GM23338 (cell line): ENCODE data around the gene AKNA. TPM values are rescaled to one million over a fixed set of nuclear protein-coding genes. Genes with fewer than 3 reads are reported as not detected.

ENCODE experiments used
- ATAC-seq: fragments of 200-7000 bp; cut with Tn5 transposase; 3 replicates; pipeline ENCODE4 v1.9.1; 2020
- DNase-seq: peaks from one replicate; pipeline ENCODE4 v3.0.0-alpha.2; 2015; ENCODE audit warnings: low spot score
- H2AFZ ChIP-seq: fragments of 200-600 bp; sonication (generic); 2 replicates; pipeline ENCODE4 v1.8.0; 2016; ENCODE audit warnings: antibody characterized with exemption, mild to moderate bottlenecking, moderate library complexity
- H3F3A ChIP-seq: fragments of 200-600 bp; sonication (generic); replicated peaks from 2 replicates; pipeline ENCODE4 v1.8.0; 2017; ENCODE audit warnings: antibody characterized with exemption, mixed run types, low read depth
- H3K27ac ChIP-seq: fragments of 200-600 bp; sonication (generic); 2 replicates; pipeline ENCODE4 v1.6.1; 2016; ENCODE audit warnings: low read depth
- H3K27me3 ChIP-seq: fragments of 200-600 bp; sonication (generic); 2 replicates; pipeline ENCODE4 v1.8.0; 2016; ENCODE audit warnings: mild to moderate bottlenecking, mixed run types, moderate library complexity; ENCODE audit not compliant: insufficient read depth
- H3K36me3 ChIP-seq: fragments of 200-600 bp; sonication (generic); 2 replicates; pipeline ENCODE4 v1.8.0; 2016; ENCODE audit warnings: mild to moderate bottlenecking; ENCODE audit not compliant: insufficient read depth
- H3K4me1 ChIP-seq: fragments of 200-600 bp; sonication (generic); 2 replicates; pipeline ENCODE4 v1.8.0; 2016; ENCODE audit warnings: mild to moderate bottlenecking, moderate library complexity; ENCODE audit not compliant: insufficient read depth
- H3K4me2 ChIP-seq: fragments of 200-600 bp; sonication (generic); 2 replicates; pipeline ENCODE4 v1.7.1; 2017; ENCODE audit warnings: mixed run types
- H3K4me3 ChIP-seq: fragments of 200-600 bp; sonication (generic); 2 replicates; pipeline ENCODE4 v1.6.1; 2016; ENCODE audit warnings: mixed run types
- H3K79me2 ChIP-seq: fragments of 200-600 bp; sonication (generic); replicated peaks from 2 replicates; pipeline ENCODE4 v1.8.0; 2017; ENCODE audit warnings: mild to moderate bottlenecking; ENCODE audit not compliant: insufficient read depth
- H3K9me2 ChIP-seq: fragments of 200-600 bp; sonication (generic); 2 replicates; pipeline ENCODE4 v1.8.0; 2017; ENCODE audit not compliant: insufficient read depth
- H4K20me1 ChIP-seq: fragments of 200-600 bp; sonication (generic); replicated peaks from 2 replicates; pipeline ENCODE4 v1.8.0; 2017; ENCODE audit warnings: mild to moderate bottlenecking; ENCODE audit not compliant: insufficient read depth
- H3K27ac Mint-ChIP-seq: 2 replicates; pipeline ENCODE4 v1.8.0; 2020; ENCODE audit warnings: inconsistent platforms, mild to moderate bottlenecking, moderate library complexity, mixed read lengths
- H3K27me3 Mint-ChIP-seq: 3 replicates; pipeline ENCODE4 v1.8.0; 2022; ENCODE audit warnings: low read depth, mild to moderate bottlenecking, moderate library complexity, mixed read lengths, inconsistent platforms; ENCODE audit not compliant: insufficient read depth, poor library complexity
- H3K36me3 Mint-ChIP-seq: 3 replicates; pipeline ENCODE4 v1.8.0; 2021; ENCODE audit warnings: low read depth, mild to moderate bottlenecking, inconsistent platforms, moderate library complexity, mixed read lengths
- H3K4me1 Mint-ChIP-seq: 3 replicates; pipeline ENCODE4 v1.8.0; 2020; ENCODE audit warnings: mild to moderate bottlenecking, inconsistent platforms, mixed read lengths
- H3K4me3 Mint-ChIP-seq: 3 replicates; pipeline ENCODE4 v1.8.0; 2021; ENCODE audit warnings: moderate library complexity, mild to moderate bottlenecking, inconsistent platforms, mixed read lengths
- H3K9me3 Mint-ChIP-seq: 3 replicates; pipeline ENCODE4 v1.8.0; 2020; ENCODE audit warnings: moderate library complexity, mild to moderate bottlenecking, inconsistent platforms, mixed read lengths
- CREB1 ChIP-seq: fragments of 250-450 bp; sonication (Bioruptor Pico); IDR thresholded peaks from 2 replicates; pipeline ENCODE4 v1.5.0; 2020; ENCODE audit warnings: low read depth, mild to moderate bottlenecking, moderate library complexity
- CTCF ChIP-seq, 2 experiments: fragments of 200-600 bp in 1 of 2; sonication (generic) in 1 of 2; conservative IDR thresholded peaks; 2 replicates each; pipeline versions ENCODE4 v1.5.1 to v1.6.1; 2016 to 2017; ENCODE audit warnings: antibody characterized with exemption in 2 of 2, low read depth in 2 of 2, mild to moderate bottlenecking in 2 of 2, moderate library complexity in 1 of 2
- EZH2 ChIP-seq: fragments of 200-600 bp; sonication (generic); IDR thresholded peaks from one replicate; pipeline ENCODE4 v1.8.0; 2017; ENCODE audit warnings: antibody characterized with exemption, mild to moderate bottlenecking, low read depth; ENCODE audit not compliant: unreplicated experiment
- EZH2phosphoT487 ChIP-seq: fragments of 200-600 bp; sonication (generic); IDR thresholded peaks from one replicate; pipeline ENCODE4 v1.8.1; 2018; ENCODE audit warnings: antibody characterized with exemption; ENCODE audit not compliant: unreplicated experiment
- JUNB ChIP-seq: IDR thresholded peaks from one replicate; pipeline ENCODE4 v1.6.1; 2016; ENCODE audit warnings: antibody characterized with exemption; ENCODE audit not compliant: unreplicated experiment
- NANOG ChIP-seq: IDR thresholded peaks from 2 replicates; pipeline ENCODE4 v1.6.1; 2016; ENCODE audit warnings: antibody characterized with exemption, borderline replicate concordance
- POLR2AphosphoS5 ChIP-seq: IDR thresholded peaks from 2 replicates; pipeline ENCODE4 v1.6.1; 2016; ENCODE audit warnings: antibody characterized with exemption, low read depth
- STAT1 ChIP-seq: IDR thresholded peaks from one replicate; pipeline ENCODE4 v1.6.1; 2016; ENCODE audit warnings: antibody characterized with exemption; ENCODE audit not compliant: unreplicated experiment
- ZNF114 ChIP-seq: fragments of 250-450 bp; sonication (Bioruptor Pico); IDR thresholded peaks from 2 replicates; pipeline ENCODE4 v1.5.0; 2020; ENCODE audit warnings: mild to moderate bottlenecking, moderate library complexity
- ZNF331 ChIP-seq: fragments of 250-450 bp; sonication (Bioruptor Pico); IDR thresholded peaks from 2 replicates; pipeline ENCODE4 v1.5.0; 2020; ENCODE audit warnings: low read depth, mild to moderate bottlenecking, moderate library complexity
- ZNF462 ChIP-seq: fragments of 250-450 bp; sonication (Bioruptor Pico); IDR thresholded peaks from 2 replicates; pipeline ENCODE4 v1.5.0; 2020; ENCODE audit warnings: mild to moderate bottlenecking, moderate library complexity
- polyA plus RNA-seq: library from polyadenylated mRNA; unstranded; fragments of >200 nt; fragmentation: Nextera tagmentation; extraction: Ambion mirVana; gene quantifications from 2 replicates; pipeline ENCODE4 v1.2.1, GENCODE V29; 2016
- total RNA-seq: library from RNA; depleted of rRNA; stranded (reverse); fragments of >200 nt; shearing (Covaris generic); gene quantifications from 2 replicates; pipeline ENCODE4 v1.2.3, GENCODE V29; 2014
- TF ChIP-seq, protein P1 (sequence below): IDR thresholded peaks from one replicate; pipeline ENCODE4 v1.6.1; 2018; ENCODE audit warnings: antibody characterized with exemption; ENCODE audit not compliant: unreplicated experiment
- TF ChIP-seq, protein P2 (sequence below): IDR thresholded peaks from 2 replicates; pipeline ENCODE4 v1.6.1; 2016; ENCODE audit warnings: antibody characterized with exemption

AKNA gene
- total and polyA plus RNA-seq, 2 experiments from 2014 or later: 9.0 to 28.1 TPM

GRCh38 chr9:114431003-114431402 is 43.2 kb upstream of the AKNA start:
- ATAC-seq (no peak), DNase-seq (no peak)
- H3K79me2 ChIP-seq: no peaks in the 10 kb centered on the region
- TF ChIP-seq ZNF331 (CRISPR knock-in tag): no peak
- no peak for TF ChIP-seq ZNF114
- TF ChIP-seq, protein P1, sequence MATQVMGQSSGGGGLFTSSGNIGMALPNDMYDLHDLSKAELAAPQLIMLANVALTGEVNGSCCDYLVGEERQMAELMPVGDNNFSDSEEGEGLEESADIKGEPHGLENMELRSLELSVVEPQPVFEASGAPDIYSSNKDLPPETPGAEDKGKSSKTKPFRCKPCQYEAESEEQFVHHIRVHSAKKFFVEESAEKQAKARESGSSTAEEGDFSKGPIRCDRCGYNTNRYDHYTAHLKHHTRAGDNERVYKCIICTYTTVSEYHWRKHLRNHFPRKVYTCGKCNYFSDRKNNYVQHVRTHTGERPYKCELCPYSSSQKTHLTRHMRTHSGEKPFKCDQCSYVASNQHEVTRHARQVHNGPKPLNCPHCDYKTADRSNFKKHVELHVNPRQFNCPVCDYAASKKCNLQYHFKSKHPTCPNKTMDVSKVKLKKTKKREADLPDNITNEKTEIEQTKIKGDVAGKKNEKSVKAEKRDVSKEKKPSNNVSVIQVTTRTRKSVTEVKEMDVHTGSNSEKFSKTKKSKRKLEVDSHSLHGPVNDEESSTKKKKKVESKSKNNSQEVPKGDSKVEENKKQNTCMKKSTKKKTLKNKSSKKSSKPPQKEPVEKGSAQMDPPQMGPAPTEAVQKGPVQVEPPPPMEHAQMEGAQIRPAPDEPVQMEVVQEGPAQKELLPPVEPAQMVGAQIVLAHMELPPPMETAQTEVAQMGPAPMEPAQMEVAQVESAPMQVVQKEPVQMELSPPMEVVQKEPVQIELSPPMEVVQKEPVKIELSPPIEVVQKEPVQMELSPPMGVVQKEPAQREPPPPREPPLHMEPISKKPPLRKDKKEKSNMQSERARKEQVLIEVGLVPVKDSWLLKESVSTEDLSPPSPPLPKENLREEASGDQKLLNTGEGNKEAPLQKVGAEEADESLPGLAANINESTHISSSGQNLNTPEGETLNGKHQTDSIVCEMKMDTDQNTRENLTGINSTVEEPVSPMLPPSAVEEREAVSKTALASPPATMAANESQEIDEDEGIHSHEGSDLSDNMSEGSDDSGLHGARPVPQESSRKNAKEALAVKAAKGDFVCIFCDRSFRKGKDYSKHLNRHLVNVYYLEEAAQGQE: no peak
- TF ChIP-seq CREB1 (CRISPR knock-in tag): no peak
- TF ChIP-seq CTCF (conservative IDR thresholded peaks at IDR 0.05; ENCODE audit: low read depth in 2 of 2): no peak
- no peak for TF ChIP-seq EZH2phosphoT487
- no peak for TF ChIP-seq POLR2AphosphoS5
- TF ChIP-seq STAT1: no peak
- TF ChIP-seq JUNB: no peak
- no peak for TF ChIP-seq ZNF462
- TF ChIP-seq, protein P2, sequence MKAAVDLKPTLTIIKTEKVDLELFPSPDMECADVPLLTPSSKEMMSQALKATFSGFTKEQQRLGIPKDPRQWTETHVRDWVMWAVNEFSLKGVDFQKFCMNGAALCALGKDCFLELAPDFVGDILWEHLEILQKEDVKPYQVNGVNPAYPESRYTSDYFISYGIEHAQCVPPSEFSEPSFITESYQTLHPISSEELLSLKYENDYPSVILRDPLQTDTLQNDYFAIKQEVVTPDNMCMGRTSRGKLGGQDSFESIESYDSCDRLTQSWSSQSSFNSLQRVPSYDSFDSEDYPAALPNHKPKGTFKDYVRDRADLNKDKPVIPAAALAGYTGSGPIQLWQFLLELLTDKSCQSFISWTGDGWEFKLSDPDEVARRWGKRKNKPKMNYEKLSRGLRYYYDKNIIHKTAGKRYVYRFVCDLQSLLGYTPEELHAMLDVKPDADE: no peak
- no peak for TF ChIP-seq EZH2
- no peak for TF ChIP-seq NANOG
- no peak overlapping the region for H3K4me3 Mint-ChIP-seq
- H2AFZ ChIP-seq: no peak overlapping the region
- no peaks in the 10 kb centered on the region for H3K4me1 ChIP-seq
- H3K27ac Mint-ChIP-seq: no peak overlapping the region
- H3K4me3 ChIP-seq: no peak overlapping the region
- H3K27ac ChIP-seq: no peak overlapping the region
- H4K20me1 ChIP-seq: no peaks in the 10 kb centered on the region
- no peaks in the 10 kb centered on the region for H3K27me3 ChIP-seq
- H3K36me3 Mint-ChIP-seq: no peaks in the 10 kb centered on the region
- H3K9me2 ChIP-seq: no peaks in the 10 kb centered on the region
- H3K4me1 Mint-ChIP-seq: peaks cover 5% of the 10 kb centered on the region; the same call in 1 of the 3 replicates
- no peak overlapping the region for H3K4me2 ChIP-seq
- peaks cover 2% of the 10 kb centered on the region for H3K27me3 Mint-ChIP-seq
- no peaks in the 10 kb centered on the region for H3K36me3 ChIP-seq
- no peaks in the 10 kb centered on the region for H3F3A ChIP-seq
- no peaks in the 10 kb centered on the region for H3K9me3 Mint-ChIP-seq
